Uterus (tissue), 4 donors: ENCODE data around the gene EYS. TPM values are rescaled to one million over a fixed set of nuclear protein-coding genes. Genes with fewer than 3 reads are reported as not detected.

Experiments used
- DNase-seq, 2 donors: peaks; one replicate each; pipeline ENCODE4 v3.0.0-alpha.2; 2019 to 2020
- H3K27ac ChIP-seq, 2 donors: fragments of 200-600 bp; sonication (generic); 1 replicate in 1 of 2; 2 replicates in 1 of 2; pipeline ENCODE4 v1.5.1; 2016 to 2018
- H3K27me3 ChIP-seq, 2 donors: fragments of 200-600 bp; sonication (generic); one replicate each; pipeline ENCODE4 v1.5.1; 2018 to 2019; ENCODE audit warnings: control low read depth in 1 of 2
- H3K36me3 ChIP-seq, 2 donors: fragments of 200-600 bp; sonication (generic); one replicate each; pipeline ENCODE4 v1.5.1; 2019; ENCODE audit warnings: control low read depth in 1 of 2
- H3K4me1 ChIP-seq, 2 donors: fragments of 200-600 bp; sonication (generic); one replicate each; pipeline ENCODE4 v1.5.1; 2018 to 2019; ENCODE audit warnings: control low read depth in 1 of 2
- H3K4me3 ChIP-seq, 2 donors: fragments of 200-600 bp; sonication (generic); 1 replicate in 1 of 2; 2 replicates in 1 of 2; pipeline ENCODE4 v1.5.1; 2018 to 2019; ENCODE audit warnings: mild to moderate bottlenecking in 1 of 2
- H3K9me3 ChIP-seq, 2 donors: fragments of 200-600 bp; sonication (generic); one replicate each; pipeline ENCODE4 v1.5.1; 2019; ENCODE audit warnings: control low read depth in 1 of 2
- CTCF ChIP-seq, 4 experiments: fragments of 200-600 bp in 2 of 4; fragments of 450-650 bp in 2 of 4; sonication (generic) in 2 of 4; IDR thresholded peaks; one replicate each; pipeline ENCODE4 v1.5.1; 2016 to 2019; ENCODE audit warnings: antibody characterized with exemption in 4 of 4, mild to moderate bottlenecking in 2 of 4, moderate library complexity in 1 of 4
- POLR2A ChIP-seq, 2 donors: fragments of 450-650 bp; IDR thresholded peaks; one replicate each; pipeline ENCODE4 v1.6.1; 2016; ENCODE audit warnings: antibody characterized with exemption in 2 of 2, mild to moderate bottlenecking in 1 of 2, moderate library complexity in 1 of 2
- intact Hi-C: fragments of 100-400 bp; cut with DNase I; formaldehyde crosslinking; loops from one replicate; pipeline ENCODE4 v1.15.1; 2023; ENCODE audit warnings: low total_unique reads
- total RNA-seq, 4 donors: library from RNA; depleted of rRNA in 3 of 4; stranded (reverse); fragments of >200 nt in 3 of 4; gene quantifications; one replicate each; pipeline versions ENCODE4 v1.1.0 to v1.2.4, GENCODE V29; 2014 to 2023
- donor health status: DM: yes; HTN: yes; CAD: no.

EYS gene
- total RNA-seq, 4 donors from 2014 or later, result 1.3 TPM; not detected in 3

- Histone ChIP-seq H3K27me3 (no peaks in the 10 kb centered on the region), H3K27ac (no peak overlapping the region), H3K9me3 (no peaks in the 10 kb centered on the region), H3K36me3 (no peaks in the 10 kb centered on the region), H3K4me3 (no peak overlapping the region), H3K4me1 (no peaks in the 10 kb centered on the region)
- TF ChIP-seq POLR2A (IDR thresholded peaks at IDR 0.05), result no peak
- no peak for TF ChIP-seq CTCF (IDR thresholded peaks at IDR 0.05)
- intact Hi-C loops, result no loop called here
- DNase-seq, result no peak
These were observed 1509.8 kb downstream of the EYS start for GRCh38 chr6:64197246-64197645.

- H3K27me3 ChIP-seq, result no peaks in the 10 kb centered on the region
These were observed 1520.4 kb downstream of the EYS start for GRCh38 chr6:64186592-64186991.

GRCh38 chr6:64185621-64186020, 1521.4 kb downstream of the EYS start:
- TF ChIP-seq CTCF (IDR thresholded peaks at IDR 0.05) (no peak), POLR2A (IDR thresholded peaks at IDR 0.05) (no peak)
- intact Hi-C loops, result no loop called here
- no peak overlapping the region for H3K27ac ChIP-seq
- no peak overlapping the region for H3K4me3 ChIP-seq
- H3K36me3 ChIP-seq, result no peaks in the 10 kb centered on the region
- no peaks in the 10 kb centered on the region for H3K9me3 ChIP-seq
- DNase-seq, result no peak
- no peaks in the 10 kb centered on the region for H3K27me3 ChIP-seq
- no peaks in the 10 kb centered on the region for H3K4me1 ChIP-seq

More at GRCh38 chr6:64186592-64186991, 1520.4 kb downstream of the EYS start:
- H3K4me1 ChIP-seq, result no peaks in the 10 kb centered on the region
- no peaks in the 10 kb centered on the region for H3K9me3 ChIP-seq
- intact Hi-C loops, result no loop called here
- TF ChIP-seq POLR2A (IDR thresholded peaks at IDR 0.05), result no peak
- no peak for TF ChIP-seq CTCF (IDR thresholded peaks at IDR 0.05)
- no peaks in the 10 kb centered on the region for H3K36me3 ChIP-seq
- H3K4me3 ChIP-seq, result no peak overlapping the region
- no peak overlapping the region for H3K27ac ChIP-seq
- no peak for DNase-seq

GRCh38 chr6:64175296-64175695, 1531.7 kb downstream of the EYS start:
- intact Hi-C loops, result no loop called here
- DNase-seq, result no peak
- H3K9me3 ChIP-seq, result no peaks in the 10 kb centered on the region
- H3K27ac ChIP-seq, result no peak overlapping the region
- no peaks in the 10 kb centered on the region for H3K4me1 ChIP-seq
- no peak overlapping the region for H3K4me3 ChIP-seq
- no peak for TF ChIP-seq CTCF (IDR thresholded peaks at IDR 0.05)
- no peak for TF ChIP-seq POLR2A (IDR thresholded peaks at IDR 0.05)
- H3K27me3 ChIP-seq, result no peaks in the 10 kb centered on the region
- H3K36me3 ChIP-seq, result no peaks in the 10 kb centered on the region

- no peaks in the 10 kb centered on the region for H3K27me3 ChIP-seq
- intact Hi-C loops, result no loop called here
- H3K4me1 ChIP-seq, result no peaks in the 10 kb centered on the region
- H3K9me3 ChIP-seq, result no peaks in the 10 kb centered on the region
- no peak overlapping the region for H3K4me3 ChIP-seq
- H3K27ac ChIP-seq, result no peak overlapping the region
- DNase-seq, result no peak
- TF ChIP-seq POLR2A (IDR thresholded peaks at IDR 0.05) (no peak), CTCF (IDR thresholded peaks at IDR 0.05) (no peak)
- H3K36me3 ChIP-seq, result no peaks in the 10 kb centered on the region
These were observed 1536.7 kb downstream of the EYS start for GRCh38 chr6:64170316-64170715.
